ENCODE results near the gene TRIO.
A peak's percentile ranks its signal among the peaks of the same experiment; 100 is the strongest.

TRIO gene

GRCh38 chr5:14556015-14556414 is 412.9 kb downstream of the TRIO start:
- no peaks in the 10 kb centered on the region for H3K36me3 ChIP-seq
- TF ChIP-seq CTCF (IDR thresholded peaks at IDR 0.05) = no peak
- H3K4me3 ChIP-seq (ENCODE audit: low read depth in 1 of 2, low read length in 1 of 2) = no peak overlapping the region
- no peaks in the 10 kb centered on the region for H3K9me3 ChIP-seq
- H3K4me1 ChIP-seq (ENCODE audit: control insufficient read depth in 1 of 2, insufficient read depth in 1 of 2, low read depth in 1 of 2, low read length in 1 of 2) = peaks cover 52 to 56% of the 10 kb centered on the region in 2 experiments
- H3K27ac ChIP-seq = no peak overlapping the region
- H3K27me3 ChIP-seq = no peaks in the 10 kb centered on the region

GRCh38 chr5:14557203-14557770 is 414.1 kb downstream of the TRIO start:
- no peaks in the 10 kb centered on the region for H3K9me3 ChIP-seq
- no peak for TF ChIP-seq CTCF (IDR thresholded peaks at IDR 0.05)
- H3K4me3 ChIP-seq (ENCODE audit: low read depth in 1 of 2, low read length in 1 of 2) = no peak overlapping the region
- peak overlapping the region; percentile 85 for H3K27ac ChIP-seq
- peaks cover 49 to 53% of the 10 kb centered on the region in 2 experiments for H3K4me1 ChIP-seq (ENCODE audit: control insufficient read depth in 1 of 2, insufficient read depth in 1 of 2, low read depth in 1 of 2, low read length in 1 of 2)
- no peaks in the 10 kb centered on the region for H3K36me3 ChIP-seq
- H3K27me3 ChIP-seq = no peaks in the 10 kb centered on the region

GRCh38 chr5:14557791-14558415 is 414.8 kb downstream of the TRIO start:
- Histone ChIP-seq H3K4me1 (ENCODE audit: control insufficient read depth in 1 of 2, insufficient read depth in 1 of 2, low read depth in 1 of 2, low read length in 1 of 2) (peaks cover 45 to 50% of the 10 kb centered on the region in 2 experiments), H3K36me3 (no peaks in the 10 kb centered on the region), H3K4me3 (ENCODE audit: low read depth in 1 of 2, low read length in 1 of 2) (no peak overlapping the region), H3K27me3 (no peaks in the 10 kb centered on the region), H3K9me3 (no peaks in the 10 kb centered on the region), H3K27ac (peak overlapping the region; percentile 85)
- no peak for TF ChIP-seq CTCF (IDR thresholded peaks at IDR 0.05)

All from neutrophil (primary cell).